SKM-1 (cell line): ENCODE measurements around the gene BCAM.

Source experiments
- DNase-seq: peaks from one replicate; lab custom pipeline; 2025; ENCODE audit not compliant: unreplicated experiment; lab: John Stamatoyannopoulos, UW

BCAM gene

DNA sequence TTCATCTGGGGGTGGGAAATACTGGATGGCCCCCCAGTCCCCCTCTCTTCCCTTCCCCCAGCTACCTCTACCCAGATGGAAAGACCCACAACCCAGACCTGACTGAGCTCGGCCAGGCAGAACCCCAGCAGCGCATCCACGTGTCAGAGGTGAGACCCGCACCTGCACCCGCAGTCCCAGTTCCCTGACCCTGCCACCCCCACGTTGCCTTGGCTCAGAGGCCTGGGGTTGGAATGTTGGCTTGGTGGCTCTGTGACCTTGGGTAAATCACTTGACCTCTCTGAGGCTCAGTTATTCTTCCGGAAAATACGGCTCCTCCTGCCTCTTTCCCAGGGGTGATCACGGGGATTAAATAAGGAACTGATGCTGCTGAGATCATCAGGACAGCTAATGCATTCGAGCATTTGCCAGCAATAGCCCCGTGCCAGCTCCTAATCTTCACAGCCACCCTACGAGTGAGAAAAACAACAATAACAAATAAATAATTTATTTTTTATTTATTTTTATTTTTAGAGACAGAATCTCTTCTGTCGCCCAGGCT is 18.9 kb upstream of the BCAM start:
- no peak for DNase-seq

DNA sequence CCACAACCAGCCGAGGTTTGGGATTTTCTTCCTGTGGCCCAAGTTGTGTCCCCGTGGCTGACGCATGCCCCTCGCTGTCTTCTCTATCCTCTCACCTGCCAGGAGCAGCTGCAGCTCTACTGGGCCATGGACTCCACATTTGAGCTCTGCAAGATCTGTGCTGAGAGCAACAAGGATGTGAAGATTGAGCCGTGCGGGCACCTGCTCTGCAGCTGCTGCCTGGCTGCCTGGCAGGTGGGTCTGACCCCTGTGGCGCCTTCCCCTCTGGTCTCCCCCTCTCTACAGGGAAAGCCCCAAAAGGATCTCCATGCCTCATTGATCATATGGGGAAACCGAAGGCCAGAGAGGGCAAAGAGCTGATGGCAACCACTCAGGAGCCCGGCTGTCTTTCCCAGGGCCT is 16.6 kb upstream of the BCAM start:
- no peak for DNase-seq

DNA sequence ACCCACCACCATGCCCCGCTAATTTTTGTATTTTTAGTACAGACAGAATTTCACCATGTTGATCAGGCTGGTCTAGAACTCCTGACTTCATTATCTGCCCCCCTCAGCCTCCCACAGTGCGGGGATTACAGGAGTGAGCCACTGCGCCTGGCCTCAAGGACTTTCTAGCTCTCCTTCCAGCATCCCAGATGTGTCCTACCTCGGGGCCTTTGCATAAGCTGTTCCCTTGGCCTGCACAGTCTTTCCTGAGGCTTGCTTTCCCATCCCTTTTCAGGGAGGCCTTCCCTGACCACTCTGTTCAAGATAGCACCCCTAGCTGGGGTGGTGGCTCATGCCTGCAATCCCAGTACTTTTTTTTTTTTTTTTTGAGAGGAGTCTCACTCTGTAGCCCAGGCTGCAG is 14.3 kb upstream of the BCAM start:
- no peak for DNase-seq

DNA sequence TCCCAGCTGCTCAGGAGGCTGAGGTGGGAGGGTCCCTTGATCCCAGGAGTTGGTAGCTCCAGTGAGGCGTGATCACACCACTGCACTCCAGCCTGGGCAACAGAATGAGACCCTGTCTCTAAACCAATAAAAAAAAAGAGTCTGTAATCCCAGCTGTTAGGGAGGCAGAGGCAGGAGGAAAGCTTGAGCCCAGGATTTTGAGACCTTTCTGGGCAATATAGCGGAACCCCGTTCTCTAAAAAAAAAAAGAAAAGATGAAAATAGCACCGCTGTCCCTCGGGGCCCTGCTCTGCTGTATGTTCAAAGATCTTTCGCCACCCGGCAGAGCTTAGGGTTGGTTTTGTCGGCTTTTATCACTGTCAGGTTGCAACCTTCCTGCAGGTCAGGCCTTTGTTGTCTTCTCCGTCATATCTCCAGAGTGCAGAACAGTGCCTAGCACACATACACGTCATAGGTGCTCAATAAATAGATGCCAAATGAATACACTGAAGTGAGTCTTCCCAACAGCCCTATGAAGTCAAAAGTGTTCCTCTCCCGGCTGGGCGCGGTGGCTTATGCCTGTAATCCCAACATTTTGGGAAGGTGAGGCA is 13.4 kb upstream of the BCAM start:
- DNase-seq, result no peak

DNA sequence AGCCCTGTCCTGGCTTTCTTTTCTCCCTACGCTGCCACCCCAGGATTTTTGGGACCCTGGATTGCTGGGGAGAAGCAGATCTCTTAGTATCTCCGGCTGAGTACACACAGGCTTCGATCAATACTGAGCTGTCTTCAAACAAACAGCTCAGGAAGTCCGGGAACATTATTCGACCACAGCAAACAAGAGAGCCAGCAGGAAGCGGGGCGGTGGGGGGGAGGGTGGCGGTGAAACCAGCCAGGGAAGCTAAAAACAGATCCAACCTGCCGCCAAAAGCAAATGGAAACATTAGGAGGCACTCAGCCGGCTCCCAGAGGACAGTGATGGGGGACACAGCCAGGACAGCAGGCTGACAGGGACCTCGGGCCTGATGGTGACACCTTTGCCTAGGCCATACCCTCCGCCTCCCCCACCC is 12.2 kb upstream of the BCAM start:
- DNase-seq, result no peak

DNA sequence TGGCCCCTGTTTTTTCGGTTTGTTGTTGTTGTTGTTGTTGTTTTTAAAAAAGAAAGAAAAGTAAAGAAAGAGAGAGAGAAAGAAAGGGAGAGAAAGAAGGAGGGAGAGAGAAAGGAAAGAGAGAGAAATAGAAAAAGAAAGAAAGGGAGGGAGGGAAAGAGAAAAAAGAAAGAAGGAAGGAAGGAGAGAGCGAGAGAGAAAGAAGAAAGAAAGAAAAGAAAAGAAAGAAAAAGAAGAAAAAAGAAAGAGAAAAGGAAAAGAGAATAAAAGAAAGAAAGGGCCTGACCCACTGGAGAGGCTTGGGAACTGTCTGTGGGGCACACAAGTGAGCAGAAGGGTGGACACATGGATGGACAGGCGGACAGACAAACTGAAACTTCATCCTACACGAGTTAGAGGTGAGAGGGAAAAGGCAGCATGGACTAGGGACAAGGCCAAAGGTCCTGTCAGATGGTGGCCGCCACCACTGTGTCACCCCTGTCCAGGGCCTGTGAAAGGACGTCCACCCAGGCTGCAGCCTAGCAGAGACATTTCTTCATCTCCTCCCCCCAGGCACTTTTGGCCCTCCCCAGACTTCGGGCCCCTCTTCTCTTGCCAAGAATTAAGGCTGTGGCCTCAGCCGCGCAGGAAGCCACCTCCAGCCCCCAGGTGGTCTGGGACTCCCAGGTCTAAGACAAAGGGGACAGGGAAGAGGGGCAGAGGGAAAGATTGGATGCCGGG is 9.1 kb upstream of the BCAM start:
- DNase-seq, result no peak

DNA sequence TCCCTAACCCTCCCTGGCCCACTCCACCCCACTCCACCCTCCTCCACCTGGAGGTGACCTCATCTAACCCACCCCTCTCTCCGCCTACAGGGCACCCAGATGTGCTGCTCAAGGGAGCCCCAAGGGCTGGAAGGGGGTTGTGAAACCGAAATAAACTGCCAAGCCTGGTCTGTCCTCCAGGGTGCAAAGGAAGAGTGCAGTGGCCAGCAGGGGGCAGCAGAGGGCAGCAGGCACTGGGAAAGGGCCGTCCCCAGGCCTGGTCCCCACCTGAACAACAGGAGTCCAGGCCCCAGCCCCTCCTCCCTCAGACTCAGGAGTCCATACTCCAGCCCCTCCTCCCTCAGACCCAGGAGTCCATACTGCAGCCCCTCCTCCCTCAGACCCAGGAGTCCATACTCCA is 8.4 kb upstream of the BCAM start:
- peak; percentile 20 for DNase-seq

DNA sequence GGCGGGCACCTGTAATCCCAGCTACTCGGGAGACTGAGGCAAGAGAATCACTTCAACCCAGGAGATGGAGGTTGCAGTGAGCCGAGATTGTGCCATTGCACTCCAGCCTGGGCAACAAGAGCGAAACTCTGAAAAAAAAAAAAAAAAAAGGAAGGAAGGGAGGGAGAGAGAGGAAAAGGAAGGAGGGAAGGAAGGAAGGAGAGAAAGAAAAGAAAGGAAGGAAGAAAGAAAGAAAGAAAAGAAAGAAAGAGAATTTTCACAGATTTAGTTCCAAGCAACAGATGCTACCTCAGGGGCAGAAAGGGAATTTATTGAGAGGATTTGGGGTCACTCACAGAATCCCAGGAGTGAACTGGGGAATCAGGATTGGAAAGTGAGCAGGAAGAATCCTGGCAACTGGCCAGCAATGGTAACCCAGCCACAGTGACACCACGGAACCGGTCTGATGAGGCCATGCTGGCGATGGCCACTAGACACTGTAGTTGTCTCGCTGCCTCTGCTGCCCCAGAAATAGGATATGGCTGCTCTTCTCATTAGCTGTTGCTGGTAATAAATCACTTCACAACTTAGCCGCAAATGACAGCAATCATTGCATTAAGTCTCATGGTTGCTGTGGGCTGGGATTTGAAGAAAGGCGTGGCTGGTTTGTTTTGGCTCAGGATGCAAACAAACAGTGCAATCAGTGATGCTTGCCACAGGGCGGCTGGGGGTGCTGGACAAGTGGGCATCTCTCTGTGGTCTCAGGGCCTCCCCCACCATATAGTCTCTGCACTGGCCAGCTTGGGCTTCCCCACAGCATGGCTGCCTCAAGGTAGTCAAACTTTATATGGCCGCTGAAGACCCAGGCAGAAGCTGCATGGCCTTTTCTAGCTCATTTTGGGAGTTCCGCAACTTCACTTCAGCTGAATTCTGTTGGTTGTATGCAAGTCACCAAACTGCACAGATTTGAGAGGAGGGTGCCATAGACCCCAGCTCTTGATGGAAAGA is 5.2 kb upstream of the BCAM start:
- no peak for DNase-seq

DNA sequence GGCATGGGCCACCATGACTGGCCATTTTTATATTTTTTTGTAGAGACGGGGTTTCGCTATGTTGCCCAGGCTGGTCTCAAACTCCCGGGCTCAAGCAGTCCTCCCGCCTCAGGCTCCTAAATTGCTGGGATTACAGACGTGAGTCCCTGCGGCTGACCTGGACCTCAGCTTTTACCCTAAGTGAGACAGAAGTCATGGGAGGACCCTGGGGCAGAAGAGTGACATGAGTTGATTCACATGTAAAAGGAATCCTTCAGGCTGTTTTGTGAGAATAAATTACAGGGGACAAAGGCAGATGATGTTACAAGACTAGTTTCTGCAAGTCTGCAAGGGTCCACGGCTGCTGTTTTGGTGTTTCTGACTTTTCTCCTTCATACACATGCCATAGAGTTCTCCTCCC is 2.6 kb upstream of the BCAM start:
- no peak for DNase-seq

DNA sequence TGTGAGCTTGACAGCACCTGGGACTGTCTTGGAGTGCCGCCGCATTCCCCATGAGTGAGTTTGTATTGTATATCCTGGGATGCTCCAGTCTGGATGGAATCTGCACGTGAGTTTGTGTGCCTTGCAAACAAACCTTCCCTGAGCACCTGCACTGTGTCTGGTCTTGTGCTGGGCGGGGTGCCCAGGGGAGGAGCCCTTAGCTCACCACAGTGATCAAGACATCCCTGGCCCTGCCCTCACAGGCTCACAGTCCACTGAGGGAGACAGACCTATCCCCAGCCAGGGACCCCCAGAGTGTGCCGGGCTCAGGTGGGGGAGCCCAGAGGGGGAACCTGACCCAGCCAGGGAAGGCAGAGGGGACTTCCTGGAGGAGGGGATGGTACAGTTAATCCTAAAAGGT is 1.7 kb upstream of the BCAM start:
- DNase-seq, result no peak

DNA sequence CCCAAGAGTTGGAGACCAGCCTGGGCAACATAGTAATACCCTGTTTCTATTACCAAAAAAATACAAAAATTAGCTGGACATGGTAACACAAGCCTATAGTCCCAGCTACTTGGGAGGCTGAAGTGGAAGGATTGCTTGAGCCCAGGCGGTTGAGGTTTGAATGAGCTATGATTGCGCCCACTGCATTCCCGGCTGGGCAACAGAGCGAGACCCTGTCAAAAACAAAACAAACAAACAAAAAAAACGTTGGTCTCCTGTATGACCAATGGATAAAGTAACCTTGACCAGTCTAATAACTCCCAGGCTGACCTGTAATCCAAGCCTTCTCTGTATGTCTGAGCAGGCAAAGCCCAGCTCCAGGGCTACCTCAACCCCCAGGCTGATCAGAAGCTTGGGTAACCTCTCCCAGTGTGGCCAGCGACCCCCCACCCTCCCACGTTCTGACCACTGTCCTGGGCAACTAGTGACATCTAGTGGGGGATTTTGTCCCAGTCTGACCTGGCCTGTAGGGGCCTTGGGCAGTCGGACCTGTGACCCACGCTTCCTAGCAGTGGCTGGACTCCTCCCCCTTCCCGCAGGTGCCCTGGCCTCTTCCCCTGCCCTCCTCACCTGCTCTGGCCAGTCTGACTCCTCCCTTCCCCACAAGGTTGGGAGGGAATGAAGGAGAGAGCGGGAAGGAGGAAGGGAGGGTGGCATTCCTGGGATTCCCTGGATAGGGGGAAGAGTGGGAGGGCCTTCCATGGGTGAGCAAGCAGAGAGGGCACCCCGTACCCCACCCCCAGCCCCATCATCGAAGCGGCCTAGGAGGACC is 1.0 kb upstream of the BCAM start:
- DNase-seq, result no peak

DNA sequence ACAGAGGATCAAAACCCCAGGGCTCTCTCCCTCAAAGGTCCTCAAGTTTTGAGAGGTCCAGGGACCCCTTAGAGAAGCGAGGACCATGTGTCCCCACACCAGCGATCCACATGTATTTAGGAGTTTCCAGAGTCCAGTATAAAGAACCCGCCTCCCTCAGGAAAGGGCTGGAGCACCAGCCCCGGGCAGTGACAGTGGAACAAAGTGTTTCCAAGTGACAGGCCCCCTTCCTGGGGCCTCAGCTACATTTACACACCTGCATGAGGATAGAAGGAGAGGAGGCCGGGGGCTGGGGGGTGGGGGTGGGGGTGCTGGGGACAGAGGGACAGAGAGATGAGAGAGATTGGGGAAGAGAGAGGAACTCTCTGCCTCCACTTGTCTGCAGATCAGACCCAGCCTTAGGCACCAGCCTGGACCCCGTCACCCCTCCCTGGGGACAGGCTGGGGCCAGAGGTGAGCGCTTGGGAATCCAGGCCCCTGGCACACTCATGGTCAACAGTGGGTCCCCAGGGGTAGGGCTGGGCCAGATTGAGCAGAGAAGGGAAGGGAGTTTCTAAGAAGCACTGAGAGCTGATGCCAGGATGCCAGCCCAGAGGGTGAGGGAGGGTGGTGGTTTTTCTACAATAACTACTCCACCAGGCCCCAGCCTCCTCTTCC is 802 bp downstream of the BCAM start:
- no peak for DNase-seq

DNA sequence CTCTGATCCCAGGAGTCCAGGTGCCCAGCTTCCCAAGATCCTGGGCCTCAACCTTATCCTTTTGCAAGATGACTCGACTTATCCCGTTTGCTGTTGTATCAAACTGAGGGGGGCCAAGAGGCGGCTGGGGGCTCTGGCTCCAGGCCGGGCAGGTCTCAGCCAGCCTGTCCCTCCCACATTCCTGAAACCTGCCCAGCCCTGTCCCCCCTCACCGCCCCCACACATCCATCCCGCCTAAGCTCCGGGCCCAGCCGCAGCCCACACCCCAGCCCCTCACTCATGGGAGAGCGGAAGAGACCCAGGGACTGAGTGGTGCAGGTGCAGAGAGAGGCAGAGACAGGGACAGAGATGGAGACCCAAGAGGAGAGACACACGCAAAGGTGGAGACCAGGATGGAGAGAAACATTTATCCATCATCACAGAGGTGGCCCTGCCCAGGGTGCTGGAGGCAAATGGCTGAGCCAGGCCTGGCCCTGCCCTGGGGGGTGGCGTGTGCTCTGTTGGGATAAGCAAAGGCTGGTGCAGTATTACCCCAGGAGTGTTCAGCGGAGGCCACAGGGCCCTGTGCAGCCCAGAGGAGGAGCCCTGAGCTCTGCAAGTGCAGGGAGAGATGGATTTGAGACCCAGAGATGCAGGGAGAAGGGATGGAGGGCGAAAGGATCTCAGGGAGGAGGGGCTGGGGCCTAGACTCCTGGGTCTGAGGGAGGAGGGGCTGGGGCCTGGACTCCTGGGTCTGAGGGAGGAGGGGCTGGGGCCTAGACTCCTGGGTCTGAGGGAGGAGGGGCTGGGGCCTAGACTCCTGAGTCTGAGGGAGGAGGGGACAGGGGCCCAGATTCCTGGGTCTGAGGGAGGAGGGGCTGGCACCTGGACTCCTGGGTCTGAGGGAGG is 1.6 kb downstream of the BCAM start:
- no peak for DNase-seq

DNA sequence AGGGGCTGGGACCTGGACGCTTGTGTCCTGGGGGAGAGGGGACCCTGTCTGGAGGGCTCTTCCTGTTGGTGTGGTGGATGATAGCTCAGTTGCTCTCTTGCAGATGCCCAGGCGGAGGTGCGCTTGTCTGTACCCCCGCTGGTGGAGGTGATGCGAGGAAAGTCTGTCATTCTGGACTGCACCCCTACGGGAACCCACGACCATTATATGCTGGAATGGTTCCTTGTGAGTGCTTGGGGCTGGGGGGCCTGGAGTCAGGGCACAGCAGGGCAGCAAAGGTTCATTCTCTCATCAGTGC is 2.2 kb downstream of the BCAM start:
- no peak for DNase-seq

DNA sequence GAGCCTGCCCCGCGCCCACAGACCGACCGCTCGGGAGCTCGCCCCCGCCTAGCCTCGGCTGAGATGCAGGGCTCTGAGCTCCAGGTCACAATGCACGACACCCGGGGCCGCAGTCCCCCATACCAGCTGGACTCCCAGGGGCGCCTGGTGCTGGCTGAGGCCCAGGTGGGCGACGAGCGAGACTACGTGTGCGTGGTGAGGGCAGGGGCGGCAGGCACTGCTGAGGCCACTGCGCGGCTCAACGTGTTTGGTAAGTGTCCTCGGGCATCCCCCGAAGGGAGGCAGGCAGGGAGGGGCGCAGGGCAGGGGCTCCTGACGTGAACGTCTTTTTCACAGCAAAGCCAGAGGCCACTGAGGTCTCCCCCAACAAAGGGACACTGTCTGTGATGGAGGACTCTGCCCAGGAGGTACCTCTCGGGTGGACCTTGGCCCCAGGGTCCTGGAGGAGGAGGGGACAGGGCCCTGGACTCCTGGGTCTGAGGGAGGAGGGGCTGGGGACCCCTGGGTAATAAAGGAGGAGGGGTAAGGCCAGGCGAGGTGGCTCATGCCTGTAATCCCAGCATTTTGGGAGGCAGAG is 3.3 kb downstream of the BCAM start:
- no peak for DNase-seq

DNA sequence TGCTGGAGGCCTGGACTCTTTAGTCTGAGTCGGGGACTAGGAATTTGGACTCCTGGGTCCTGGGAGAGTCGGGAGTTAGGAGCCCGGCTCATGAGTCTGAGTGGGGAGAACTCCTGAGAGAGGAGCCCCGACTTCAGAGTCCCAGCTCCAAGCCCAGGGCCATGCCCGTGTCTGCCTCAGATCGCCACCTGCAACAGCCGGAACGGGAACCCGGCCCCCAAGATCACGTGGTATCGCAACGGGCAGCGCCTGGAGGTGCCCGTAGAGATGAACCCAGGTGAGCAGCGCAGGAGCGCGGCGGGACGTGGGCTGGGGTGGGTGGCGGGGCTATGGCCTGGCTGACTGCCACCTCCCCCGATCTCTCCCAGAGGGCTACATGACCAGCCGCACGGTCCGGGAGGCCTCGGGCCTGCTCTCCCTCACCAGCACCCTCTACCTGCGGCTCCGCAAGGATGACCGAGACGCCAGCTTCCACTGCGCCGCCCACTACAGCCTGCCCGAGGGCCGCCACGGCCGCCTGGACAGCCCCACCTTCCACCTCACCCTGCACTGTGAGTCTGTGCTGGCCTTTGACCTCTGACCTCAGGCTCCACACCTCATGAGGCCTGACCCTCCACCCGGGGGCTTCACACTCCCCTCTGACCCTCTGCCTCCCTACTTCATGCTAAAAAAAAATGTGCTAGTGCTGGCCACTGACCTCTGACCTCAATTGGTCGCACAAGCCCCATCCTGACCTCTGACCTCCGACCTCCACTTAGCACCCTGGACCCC is 4.4 kb downstream of the BCAM start:
- no peak for DNase-seq

DNA sequence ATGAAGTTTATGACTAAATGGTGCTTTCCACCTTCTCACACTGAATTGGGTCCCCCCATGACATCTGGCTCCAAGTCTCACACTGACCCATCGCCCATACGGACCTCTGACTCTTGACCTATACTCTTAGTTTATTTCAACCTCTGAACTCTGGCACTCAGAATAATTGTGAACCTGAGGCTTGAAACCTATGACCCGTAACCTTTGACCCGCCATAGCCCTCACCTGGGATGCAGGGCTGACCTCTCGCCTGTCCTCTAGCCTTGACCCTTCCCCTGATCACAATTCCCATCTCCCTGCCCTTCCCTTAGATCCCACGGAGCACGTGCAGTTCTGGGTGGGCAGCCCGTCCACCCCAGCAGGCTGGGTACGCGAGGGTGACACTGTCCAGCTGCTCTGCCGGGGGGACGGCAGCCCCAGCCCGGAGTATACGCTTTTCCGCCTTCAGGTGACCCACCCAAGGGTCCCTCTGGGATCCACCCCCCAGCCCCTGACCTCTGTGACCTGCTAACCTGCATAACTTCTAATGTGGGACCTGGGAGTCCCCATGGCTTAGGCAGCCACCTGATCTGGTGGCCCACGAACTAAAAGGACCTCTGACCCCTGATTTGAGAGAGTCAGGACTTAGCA is 5.1 kb downstream of the BCAM start:
- DNase-seq, result no peak

DNA sequence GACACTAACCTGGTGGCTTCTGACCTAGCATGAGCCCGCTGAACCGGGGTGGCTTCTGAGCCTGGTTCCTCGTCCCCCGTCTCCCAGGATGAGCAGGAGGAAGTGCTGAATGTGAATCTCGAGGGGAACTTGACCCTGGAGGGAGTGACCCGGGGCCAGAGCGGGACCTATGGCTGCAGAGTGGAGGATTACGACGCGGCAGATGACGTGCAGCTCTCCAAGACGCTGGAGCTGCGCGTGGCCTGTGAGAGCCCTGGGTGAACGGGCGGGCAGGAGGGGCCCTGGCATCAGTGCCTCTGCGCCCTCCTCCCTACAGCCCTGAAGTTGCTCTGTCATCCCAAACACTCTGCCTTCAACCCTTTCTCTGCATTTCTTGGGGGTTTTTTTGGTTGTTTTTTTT is 5.6 kb downstream of the BCAM start:
- no peak for DNase-seq
